ENCODE results near the gene VAPA. TPM values are rescaled to one million over a fixed set of nuclear protein-coding genes. Genes with fewer than 3 reads are reported as not detected.

VAPA gene
- total and polyA plus RNA-seq, 9 of the 15 experiments (the other 6 are each of a cell fraction or from before 2014, with no cell fraction given), result 219 to 902 (median 526) TPM

GRCh38 chr18:9878783-9879242 is 35.0 kb upstream of the VAPA start (continued):
- TF ChIP-seq REST (IDR thresholded peaks at IDR 0.05; ENCODE audit: borderline replicate concordance) (no peak), REST (CRISPR knock-in tag; IDR thresholded peaks at IDR 0.05; ENCODE audit: low read depth) (no peak), ZNF197 (CRISPR knock-in tag; IDR thresholded peaks at IDR 0.05; ENCODE audit: low read depth) (no peak), ZNF184 (CRISPR knock-in tag; IDR thresholded peaks at IDR 0.05) (no peak), SNIP1 (IDR thresholded peaks at IDR 0.05; ENCODE audit: low read depth) (no peak), TRIM24 (IDR thresholded peaks at IDR 0.05) (no peak), TFAP4 (CRISPR knock-in tag; IDR thresholded peaks at IDR 0.05; ENCODE audit: borderline replicate concordance) (no peak), ATF6 (CRISPR knock-in tag; IDR thresholded peaks at IDR 0.05) (no peak), ZNF695 (CRISPR knock-in tag; IDR thresholded peaks at IDR 0.05) (0 out of 2 replicates have a peak, but pooled peaks have one; percentile 28), EHMT2 (IDR thresholded peaks at IDR 0.05) (no peak), HDAC2 (IDR thresholded peaks at IDR 0.05) (no peak), NONO (IDR thresholded peaks at IDR 0.05; ENCODE audit: low read depth in 2 of 2, low read length in 1 of 2) (no peak), GMEB1 (CRISPR knock-in tag; IDR thresholded peaks at IDR 0.05) (peak; percentile 43; the same call in 1 of the 2 replicates), BRCA1 (IDR thresholded peaks at IDR 0.05) (no peak), BRCA1 (CRISPR knock-in tag; IDR thresholded peaks at IDR 0.05) (no peak), ZNF23 (CRISPR knock-in tag; IDR thresholded peaks at IDR 0.05) (peak; percentile 57; the same call in 1 of the 2 replicates), ZNF778 (CRISPR knock-in tag; IDR thresholded peaks at IDR 0.05) (no peak)
